Endothelial cell of umbilical vein (primary cell): ENCODE results near the gene PTCH1. TPM values are rescaled to one million over a fixed set of nuclear protein-coding genes. Genes with fewer than 3 reads are reported as not detected.

Experiments
- BruUV-seq: library from RNA; stranded (reverse); fragments of 400-500 nt; replicated peaks from 2 replicates; lab custom pipeline; 2021; lab: Mats Ljungman, UMichigan
- CTCF ChIA-PET: fragments of 300-600, 350-600 bp; sonication (Branson Sonifier 250); formaldehyde crosslinking; loops from one replicate; lab custom pipeline; 2021; ENCODE audit warnings: antibody characterized with exemption, inconsistent platforms; lab: Charles Lee
- POLR2A ChIA-PET: fragments of 300-600, 350-600 bp; sonication (Branson Sonifier 250); formaldehyde crosslinking; loops from one replicate; lab custom pipeline; 2021; ENCODE audit warnings: antibody characterized with exemption, inconsistent platforms; lab: Charles Lee
- DNase-seq: peaks from one replicate; pipeline ENCODE4 v3.0.0-alpha.2; 2011; ENCODE audit warnings: low read depth, low spot score
- FAIRE-seq: peaks from 2 replicates; lab custom pipeline; 2011; peaks lifted over from hg19 to GRCh38; lab: Jason Lieb, UNC
- H2AFZ ChIP-seq: 2 replicates; pipeline ENCODE4 v1.6.0; 2012; ENCODE audit warnings: low read depth, low read length, control low read depth, inconsistent platforms
- H3K27ac ChIP-seq: 2 replicates; pipeline ENCODE4 v1.5.1; 2011; ENCODE audit warnings: low read depth, mild to moderate bottlenecking, control low read depth, low read length, moderate library complexity; ENCODE audit not compliant: insufficient read depth
- H3K27me3 ChIP-seq, 2 experiments: 2 replicates each; pipeline versions ENCODE4 v1.6.0 to v1.6.1; 2011; ENCODE audit warnings: low read length in 2 of 2, mixed read lengths in 1 of 2; ENCODE audit not compliant: control insufficient read depth in 2 of 2, insufficient read depth in 2 of 2
- H3K36me3 ChIP-seq, 2 experiments: 2 replicates in 1 of 2; 3 replicates in 1 of 2; pipeline ENCODE4 v1.5.1; 2011; ENCODE audit warnings: low read length in 2 of 2, mild to moderate bottlenecking in 1 of 2, moderate library complexity in 1 of 2; ENCODE audit not compliant: control insufficient read depth in 2 of 2, insufficient read depth in 2 of 2; ENCODE audit errors: extremely low read depth in 1 of 2
- H3K4me1 ChIP-seq: 3 replicates; pipeline ENCODE4 v1.5.1; 2011; ENCODE audit warnings: mild to moderate bottlenecking, low read length; ENCODE audit not compliant: control insufficient read depth, insufficient read depth; ENCODE audit errors: extremely low read depth
- H3K4me2 ChIP-seq: 2 replicates; pipeline ENCODE4 v1.6.1; 2011; ENCODE audit warnings: low read length, control low read depth, mixed read lengths; ENCODE audit not compliant: insufficient read depth
- H3K4me3 ChIP-seq, 3 experiments: fragments of 200-600 bp in 1 of 3; sonication (generic), shearing (Covaris generic) in 1 of 3; replicated peaks in 1 of 3; 2 replicates each; pipeline ENCODE4 v1.5.1; 2011 to 2016; ENCODE audit warnings: control low read depth in 3 of 3, low read length in 3 of 3, mild to moderate bottlenecking in 2 of 3, inconsistent platforms in 1 of 3, low read depth in 1 of 3, moderate library complexity in 1 of 3; ENCODE audit not compliant: insufficient read depth in 1 of 3
- H3K79me2 ChIP-seq: 2 replicates; pipeline ENCODE4 v1.6.0; 2012; ENCODE audit warnings: low read length, inconsistent platforms; ENCODE audit not compliant: control insufficient read depth, insufficient read depth
- H3K9ac ChIP-seq: replicated peaks from 2 replicates; pipeline ENCODE3; 2011; ENCODE audit warnings: low read length, control low read depth; ENCODE audit not compliant: insufficient read depth; ENCODE audit errors: extremely low read depth
- H3K9me1 ChIP-seq: replicated peaks from 3 replicates; pipeline ENCODE4 v1.6.0; 2011; ENCODE audit warnings: mild to moderate bottlenecking, low read length; ENCODE audit not compliant: control insufficient read depth, insufficient read depth; ENCODE audit errors: extremely low read depth
- H3K9me3 ChIP-seq: replicated peaks from 2 replicates; pipeline ENCODE4 v1.5.1; 2012; ENCODE audit warnings: low read length, inconsistent platforms; ENCODE audit not compliant: control insufficient read depth, insufficient read depth
- H4K20me1 ChIP-seq: replicated peaks from 2 replicates; pipeline ENCODE3; 2011; ENCODE audit warnings: mild to moderate bottlenecking, low read length; ENCODE audit not compliant: control insufficient read depth, insufficient read depth; ENCODE audit errors: extremely low read depth
- CTCF ChIP-seq, 2 donors: IDR thresholded peaks; 1 replicate in 1 of 2; 2 replicates in 1 of 2; pipeline ENCODE4 v1.5.1; 2011; ENCODE audit warnings: low read length in 2 of 2, mild to moderate bottlenecking in 2 of 2, moderate library complexity in 2 of 2, control low read depth in 1 of 2, inconsistent platforms in 1 of 2, low read depth in 1 of 2; ENCODE audit not compliant: insufficient read depth in 1 of 2; ENCODE audit errors: extremely low read depth in 1 of 2
- EZH2 ChIP-seq: IDR thresholded peaks from 2 replicates; pipeline ENCODE4 v1.6.1; 2012; ENCODE audit warnings: borderline replicate concordance, low read depth, mild to moderate bottlenecking, moderate library complexity, low read length, inconsistent platforms; ENCODE audit not compliant: severe bottlenecking
- JUN ChIP-seq: IDR thresholded peaks from 2 replicates; pipeline ENCODE4 v1.6.1; 2011; ENCODE audit warnings: borderline replicate concordance, low read depth; ENCODE audit not compliant: insufficient read length, insufficient read depth
- MAX ChIP-seq: IDR thresholded peaks from 2 replicates; pipeline ENCODE4 v1.6.1; 2011; ENCODE audit not compliant: insufficient read depth, insufficient read length
- POLR2A ChIP-seq: IDR thresholded peaks from 2 replicates; pipeline ENCODE4 v1.6.1; 2012; ENCODE audit warnings: low read depth, mild to moderate bottlenecking, control low read depth, low read length
- dilution Hi-C: fragments of 300-500 bp; cut with MboI; formaldehyde crosslinking; loops from one replicate; pipeline ENCODE4 v1.15.0; 2019; ENCODE audit warnings: low sequenced_read_pairs; ENCODE audit not compliant: extremely low pct_ligation_motif_present
- intact Hi-C: fragments of 100-400 bp; cut with micrococcal nuclease; formaldehyde crosslinking; loops from one replicate; pipeline ENCODE4 v1.10.0; 2022
- polyA plus RNA-seq, 4 experiments: library from polyadenylated mRNA; depleted of rRNA in 3 of 4; stranded (reverse) in 3 of 4; unstranded in 1 of 4; fragments of >200 nt; gene quantifications; 2 replicates each; pipeline versions ENCODE4 v1.2.1 to v1.2.3, GENCODE V29; 2011 to 2012; ENCODE audit warnings: missing spikeins in 1 of 4
- total RNA-seq: library from RNA; stranded (reverse); gene quantifications from 2 replicates; pipeline ENCODE4 v1.2.3, GENCODE V29; 2021

PTCH1 gene
- total and polyA plus RNA-seq, 2 donors (not counting 3 experiments of a cell fraction or from before 2014, with no cell fraction given): 3.9 to 12.1 TPM

GRCh38 chr9:95509851-95510708, 6.7 kb downstream of the PTCH1 start:
- DNase-seq (peak; percentile 40), FAIRE-seq (peak; percentile 4)
- POLR2A ChIA-PET: interaction anchor here (0.7 kb wide), 1 partner anchor 365 kb away, joined by 3 read pairs; no protein-coding TSS in a partner anchor
- Histone ChIP-seq H3K9ac (peak overlapping the region; percentile 86), H3K27ac (peak overlapping the region; percentile 83), H3K4me3 (peak overlapping the region; percentile 74 to 98 (median 94)), H3K4me1 (peaks cover 25% of the 10 kb centered on the region), H3K27me3 (no peaks in the 10 kb centered on the region), H3K36me3 (no peaks in the 10 kb centered on the region), H2AFZ (peak overlapping the region; percentile 61), H3K4me2 (peak overlapping the region; percentile 100), H3K9me3 (no peaks in the 10 kb centered on the region), H3K9me1 (no peaks in the 10 kb centered on the region), H3K79me2 (no peaks in the 10 kb centered on the region), H4K20me1 (no peaks in the 10 kb centered on the region)
- CTCF ChIA-PET: interaction anchor here (1.0 to 1.2 kb wide), 2 partner anchors 226 to 367 kb away, joined by 3 to 4 read pairs; no protein-coding TSS in a partner anchor
- dilution Hi-C loops: no loop called here
- intact Hi-C loops: loop anchor here (1.0 to 5.0 kb wide), 10 partner anchors 60 to 621 kb away; partner anchors contain the start of genes ERCC6L2 and FANCC
- TF ChIP-seq POLR2A (no peak), MAX (no peak), CTCF (IDR thresholded peaks at IDR 0.05; ENCODE audit: extremely low read depth in 1 of 2, insufficient read depth in 1 of 2, low read depth in 1 of 2, low read length in 2 of 2) (no peak), JUN (no peak), EZH2 (no peak)
- TSS peak; percentile 41 for BruUV-seq
